ENCODE measurements around the gene ARL14EP. TPM values are rescaled to one million over a fixed set of nuclear protein-coding genes. Genes with fewer than 3 reads are reported as not detected.
A peak's percentile ranks its signal among the peaks of the same experiment; 100 is the strongest.

ARL14EP gene
- total RNA-seq, 1 donor from 2014 or later, result 18.0 TPM

DNA sequence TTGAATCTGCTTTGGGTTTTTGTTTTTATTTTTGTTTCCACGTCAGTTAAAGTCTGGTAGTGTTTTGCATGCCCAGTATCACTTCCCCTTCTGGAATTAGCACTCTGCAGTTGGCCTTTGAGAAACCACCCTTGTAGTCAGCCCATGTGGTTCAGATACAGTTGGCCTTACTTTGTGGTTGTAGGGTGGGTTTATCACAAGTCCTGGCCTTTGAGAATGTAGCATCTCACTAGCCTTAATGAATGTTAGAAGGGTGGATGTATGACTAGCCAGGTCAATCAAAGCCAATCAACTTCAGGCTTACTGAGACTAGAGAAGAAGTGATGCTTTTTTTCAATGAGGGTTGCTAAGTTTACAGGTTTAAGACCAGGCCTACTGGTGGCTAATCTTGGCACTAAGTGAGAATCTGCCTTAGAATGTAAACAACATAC is 19.8 kb downstream of the ARL14EP start:
- no peaks in the 10 kb centered on the region for H3K9me3 Mint-ChIP-seq (ENCODE audit: low read depth)
- no peak overlapping the region for H3K4me3 Mint-ChIP-seq (ENCODE audit: unreplicated experiment)
- DNase-seq (ENCODE audit: low spot score), result no peak
- TF ChIP-seq, protein P1, sequence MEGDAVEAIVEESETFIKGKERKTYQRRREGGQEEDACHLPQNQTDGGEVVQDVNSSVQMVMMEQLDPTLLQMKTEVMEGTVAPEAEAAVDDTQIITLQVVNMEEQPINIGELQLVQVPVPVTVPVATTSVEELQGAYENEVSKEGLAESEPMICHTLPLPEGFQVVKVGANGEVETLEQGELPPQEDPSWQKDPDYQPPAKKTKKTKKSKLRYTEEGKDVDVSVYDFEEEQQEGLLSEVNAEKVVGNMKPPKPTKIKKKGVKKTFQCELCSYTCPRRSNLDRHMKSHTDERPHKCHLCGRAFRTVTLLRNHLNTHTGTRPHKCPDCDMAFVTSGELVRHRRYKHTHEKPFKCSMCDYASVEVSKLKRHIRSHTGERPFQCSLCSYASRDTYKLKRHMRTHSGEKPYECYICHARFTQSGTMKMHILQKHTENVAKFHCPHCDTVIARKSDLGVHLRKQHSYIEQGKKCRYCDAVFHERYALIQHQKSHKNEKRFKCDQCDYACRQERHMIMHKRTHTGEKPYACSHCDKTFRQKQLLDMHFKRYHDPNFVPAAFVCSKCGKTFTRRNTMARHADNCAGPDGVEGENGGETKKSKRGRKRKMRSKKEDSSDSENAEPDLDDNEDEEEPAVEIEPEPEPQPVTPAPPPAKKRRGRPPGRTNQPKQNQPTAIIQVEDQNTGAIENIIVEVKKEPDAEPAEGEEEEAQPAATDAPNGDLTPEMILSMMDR (IDR thresholded peaks at IDR 0.05), result no peak
- H3K4me1 Mint-ChIP-seq (ENCODE audit: low read depth), result no peaks in the 10 kb centered on the region
- H3K36me3 Mint-ChIP-seq (ENCODE audit: low read depth), result no peaks in the 10 kb centered on the region
- H3K27me3 Mint-ChIP-seq (ENCODE audit: low read depth), result peaks cover under 1% of the 10 kb centered on the region
- no peak overlapping the region for H3K27ac Mint-ChIP-seq (ENCODE audit: unreplicated experiment)

DNA sequence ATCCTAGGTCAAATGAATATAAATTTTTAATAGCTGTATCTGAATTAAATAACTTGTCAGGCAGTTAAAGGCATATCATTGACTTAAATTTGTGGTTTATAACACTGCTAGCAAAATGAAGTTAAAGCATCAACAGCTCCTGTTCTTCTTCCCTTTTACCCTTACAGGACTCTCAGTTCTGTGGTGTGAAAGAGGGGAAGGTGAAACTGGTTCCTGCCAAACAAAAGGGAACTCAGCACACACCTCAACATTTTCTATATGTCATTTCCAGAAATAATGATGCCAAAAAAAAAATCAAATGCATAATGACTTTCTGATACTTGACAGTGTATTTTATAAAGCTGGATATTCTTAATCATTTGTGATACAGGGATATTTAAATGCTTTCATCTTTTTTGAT is 21.2 kb downstream of the ARL14EP start:
- Mint-ChIP-seq H3K27me3 (ENCODE audit: low read depth) (peaks cover 6% of the 10 kb centered on the region), H3K36me3 (ENCODE audit: low read depth) (no peaks in the 10 kb centered on the region), H3K9me3 (ENCODE audit: low read depth) (no peaks in the 10 kb centered on the region), H3K27ac (ENCODE audit: unreplicated experiment) (no peak overlapping the region), H3K4me1 (ENCODE audit: low read depth) (no peaks in the 10 kb centered on the region), H3K4me3 (ENCODE audit: unreplicated experiment) (no peak overlapping the region)
- no peak for DNase-seq (ENCODE audit: low spot score)
- TF ChIP-seq, protein P1 (IDR thresholded peaks at IDR 0.05), result no peak

DNA sequence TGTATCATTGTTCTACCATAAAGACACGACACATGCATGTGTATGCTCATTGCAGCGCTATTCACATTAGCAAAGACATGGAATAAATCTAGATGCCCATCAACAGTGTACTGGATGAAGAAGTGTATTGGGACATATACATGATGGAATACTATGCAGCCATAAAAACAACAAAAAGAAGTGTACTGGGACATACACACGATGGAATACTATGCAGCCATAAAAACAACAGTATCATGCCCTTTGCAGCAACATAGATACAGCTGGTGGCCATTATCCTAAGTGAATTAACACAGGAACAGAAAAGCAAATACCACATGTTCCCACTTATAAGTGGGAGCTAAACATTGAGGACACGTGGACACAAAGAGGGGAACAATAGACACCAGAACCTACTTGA is 22.7 kb downstream of the ARL14EP start:
- Mint-ChIP-seq H3K36me3 (ENCODE audit: low read depth) (no peaks in the 10 kb centered on the region), H3K9me3 (ENCODE audit: low read depth) (no peaks in the 10 kb centered on the region), H3K4me1 (ENCODE audit: low read depth) (no peaks in the 10 kb centered on the region), H3K27ac (ENCODE audit: unreplicated experiment) (no peak overlapping the region), H3K27me3 (ENCODE audit: low read depth) (peaks cover 12% of the 10 kb centered on the region), H3K4me3 (ENCODE audit: unreplicated experiment) (no peak overlapping the region)
- TF ChIP-seq, protein P1 (IDR thresholded peaks at IDR 0.05), result no peak
- DNase-seq (ENCODE audit: low spot score), result no peak

DNA sequence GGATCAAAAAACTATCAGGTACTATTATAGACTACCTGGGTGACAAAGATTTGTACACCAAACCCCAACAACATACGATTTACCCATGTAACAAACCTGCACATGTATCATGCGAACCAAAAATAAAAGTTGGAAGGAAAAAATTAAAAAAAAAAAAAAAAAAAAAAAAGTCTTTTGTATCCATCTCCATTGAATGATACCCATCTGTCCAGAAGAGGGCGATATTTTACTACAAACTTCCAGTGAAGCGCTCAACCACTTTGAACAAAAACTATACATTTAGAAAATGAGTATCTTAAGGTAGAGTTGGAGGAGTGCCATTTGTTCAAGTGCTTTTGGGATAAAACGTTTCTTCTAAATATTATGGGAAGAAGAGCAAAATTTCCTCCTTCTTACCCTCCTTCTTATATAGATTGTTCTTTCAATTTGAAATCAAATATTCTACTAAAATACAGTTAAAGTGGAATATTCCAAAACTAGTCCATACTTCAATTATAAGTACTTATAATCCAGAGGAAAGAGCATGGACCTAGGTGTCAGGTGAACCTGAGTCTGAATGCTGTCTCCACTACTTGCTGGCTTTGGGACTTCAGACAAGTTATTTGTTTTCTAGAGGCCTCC is 23.3 kb downstream of the ARL14EP start:
- Mint-ChIP-seq H3K9me3 (ENCODE audit: low read depth) (no peaks in the 10 kb centered on the region), H3K27ac (ENCODE audit: unreplicated experiment) (no peak overlapping the region), H3K4me1 (ENCODE audit: low read depth) (no peaks in the 10 kb centered on the region), H3K4me3 (ENCODE audit: unreplicated experiment) (no peak overlapping the region), H3K27me3 (ENCODE audit: low read depth) (peaks cover 12% of the 10 kb centered on the region), H3K36me3 (ENCODE audit: low read depth) (no peaks in the 10 kb centered on the region)
- no peak for DNase-seq (ENCODE audit: low spot score)
- TF ChIP-seq, protein P1 (IDR thresholded peaks at IDR 0.05), result peak; percentile 88

DNA sequence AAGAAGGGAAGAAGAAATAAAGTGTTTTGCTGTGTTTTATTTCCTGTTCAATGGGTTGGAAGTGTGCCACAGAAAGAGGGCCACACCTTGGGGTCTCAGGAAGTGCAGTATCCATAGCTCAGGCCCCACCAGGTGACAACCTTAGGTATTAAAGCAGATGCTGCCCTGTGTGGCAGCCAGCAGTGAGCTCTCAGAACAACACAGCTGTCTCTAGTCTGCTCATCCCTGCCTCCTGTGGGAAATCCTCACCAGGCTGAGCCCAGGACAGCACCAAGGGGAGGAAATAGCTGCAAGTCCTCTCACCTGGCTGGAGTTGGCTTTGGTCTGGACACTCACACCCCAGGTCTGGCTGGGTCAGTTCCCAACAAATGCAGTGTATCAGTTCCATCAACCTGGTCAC is 25.1 kb downstream of the ARL14EP start:
- Mint-ChIP-seq H3K27me3 (ENCODE audit: low read depth) (peaks cover 24% of the 10 kb centered on the region), H3K27ac (ENCODE audit: unreplicated experiment) (no peak overlapping the region), H3K36me3 (ENCODE audit: low read depth) (no peaks in the 10 kb centered on the region), H3K9me3 (ENCODE audit: low read depth) (no peaks in the 10 kb centered on the region), H3K4me1 (ENCODE audit: low read depth) (no peaks in the 10 kb centered on the region), H3K4me3 (ENCODE audit: unreplicated experiment) (no peak overlapping the region)
- DNase-seq (ENCODE audit: low spot score), result no peak
- TF ChIP-seq, protein P1 (IDR thresholded peaks at IDR 0.05), result no peak
